Ureter (tissue), 1 donor: ENCODE results near the gene DEUP1. TPM values are rescaled to one million over a fixed set of nuclear protein-coding genes. Genes with fewer than 3 reads are reported as not detected.
"Not testable (repeated sequence)": the region's sequence is repeated elsewhere in the genome, so short reads cannot be mapped to it uniquely, and the experiment has no call there.

Experiments
- DNase-seq: peaks from one replicate; pipeline ENCODE4 v3.0.0-alpha.2; 2020; ENCODE audit warnings: low spot score
- total RNA-seq: library from RNA; stranded (reverse); gene quantifications from one replicate; pipeline ENCODE4 v1.2.4, GENCODE V29; 2023
- donor health status: DM: yes; HTN: yes; CAD: no.

Gene DEUP1
- total RNA-seq = not detected

DNA sequence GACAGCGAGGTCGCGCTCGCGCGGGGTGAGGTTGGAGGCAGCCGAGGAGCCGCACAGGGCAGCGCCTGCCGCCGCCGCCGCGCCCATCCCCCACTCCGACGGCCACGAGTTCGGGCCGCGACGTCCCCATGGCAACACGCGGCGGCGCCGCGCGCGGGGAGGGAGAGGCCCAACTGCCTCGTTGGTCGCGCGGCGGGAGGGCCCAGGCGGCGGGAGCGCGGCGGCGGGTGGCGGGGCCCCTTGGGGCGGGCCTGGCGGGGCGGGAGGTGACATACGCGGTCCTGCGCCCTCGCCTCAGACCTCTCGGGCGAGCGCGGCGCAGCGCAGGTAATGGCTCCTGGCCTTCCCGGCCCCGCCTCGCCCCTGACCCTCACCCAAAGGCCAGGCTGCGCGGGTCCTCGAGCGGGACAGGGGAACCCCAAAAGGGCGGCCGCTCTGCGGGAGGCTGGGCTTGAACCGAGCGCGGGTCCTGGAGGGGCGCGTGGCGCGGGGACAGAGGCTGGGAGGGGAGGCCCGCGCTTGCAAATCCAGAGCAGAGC lies at the start of gene DEUP1:
Gene DEUP1 (plus strand): TSS at position 297 of the 539 bp plus-strand sequence. CDS start 1,518 bp downstream, outside the sequence.
- no peak for DNase-seq

- no peak for DNase-seq
Observed at GRCh38 chr11:93285430-93285829, 45.1 kb upstream of the DEUP1 start.

- no peak for DNase-seq
Observed at GRCh38 chr11:93287434-93287833, 43.1 kb upstream of the DEUP1 start.

DNA sequence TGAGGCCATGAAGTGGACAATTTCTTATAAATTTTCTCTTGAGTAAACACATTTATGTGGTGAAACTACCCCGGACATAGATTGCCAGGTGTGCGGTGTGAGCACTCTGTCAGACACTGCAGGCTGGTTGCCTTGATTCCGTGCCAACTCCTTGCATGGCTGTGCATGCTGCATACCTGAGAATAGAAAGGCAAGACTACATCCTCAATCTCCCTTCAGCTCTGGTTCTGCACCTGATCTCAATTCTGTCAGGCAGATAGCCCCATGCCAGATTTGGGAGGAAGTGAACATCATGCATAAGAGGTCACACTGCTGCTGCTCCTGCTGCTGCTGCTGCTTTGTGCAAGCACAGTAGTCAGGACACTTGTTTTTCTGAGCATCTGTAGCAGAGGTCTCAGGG lies 42.5 kb upstream of the DEUP1 start:
- DNase-seq = no peak

- DNase-seq = no peak
Observed at GRCh38 chr11:93288767-93289166, 41.8 kb upstream of the DEUP1 start.

- no peak for DNase-seq
Observed at GRCh38 chr11:93289782-93290463, 40.6 kb upstream of the DEUP1 start.

GRCh38 chr11:93291110-93291509 lies 39.4 kb upstream of the DEUP1 start:
- DNase-seq = no peak

- DNase-seq = no peak
Observed at GRCh38 chr11:93291898-93292297, 38.6 kb upstream of the DEUP1 start.

DNA sequence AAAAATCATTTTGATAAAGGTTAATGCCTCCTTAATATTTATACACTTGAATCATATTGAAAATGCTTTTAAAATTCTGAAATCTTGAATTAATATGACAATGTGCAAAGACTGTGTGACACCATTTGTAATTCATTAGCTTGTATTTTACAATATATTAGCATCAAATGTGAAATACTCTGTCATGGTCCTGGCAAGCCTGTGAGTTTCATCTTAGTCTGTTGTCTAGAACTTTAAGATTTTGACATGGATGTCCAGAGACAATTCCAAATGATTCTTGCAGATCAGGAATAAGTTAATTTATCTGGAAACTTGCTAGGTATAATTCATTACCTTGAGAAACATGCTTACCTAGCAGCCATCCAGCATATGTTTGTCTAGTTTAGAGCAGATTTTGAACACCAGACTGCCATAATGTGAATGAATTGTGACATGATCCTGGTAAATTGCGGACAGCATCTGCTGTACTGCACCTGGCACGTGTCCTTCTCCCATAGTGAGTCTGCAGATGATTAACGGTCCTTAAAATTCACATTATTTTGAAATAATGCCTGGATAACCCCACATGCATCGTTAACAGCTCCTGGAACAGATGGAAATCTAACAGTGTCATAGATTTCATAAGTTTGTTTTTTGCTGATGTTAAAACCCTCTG lies 34.5 kb upstream of the DEUP1 start:
- DNase-seq = no peak

DNA sequence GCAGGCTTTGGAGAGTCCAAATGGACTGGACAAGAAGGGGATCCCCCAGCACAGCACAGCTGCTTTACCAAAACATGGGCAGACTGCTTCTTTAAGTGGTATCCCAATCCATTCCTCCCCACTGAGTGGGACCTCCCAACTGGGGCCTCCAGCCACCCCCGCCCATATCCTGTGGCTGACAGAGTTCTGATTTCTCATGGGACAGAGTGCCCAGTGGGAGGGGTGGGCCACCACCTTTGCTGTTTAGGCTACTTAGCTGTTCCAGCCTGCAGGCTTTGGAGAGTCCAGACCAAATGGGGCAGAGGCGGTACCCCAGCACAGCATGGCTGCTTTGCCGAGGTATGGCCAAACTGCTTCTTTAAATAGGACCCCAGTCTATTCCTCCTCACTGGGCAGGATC lies 26.9 kb upstream of the DEUP1 start:
- DNase-seq = no peak

DNA sequence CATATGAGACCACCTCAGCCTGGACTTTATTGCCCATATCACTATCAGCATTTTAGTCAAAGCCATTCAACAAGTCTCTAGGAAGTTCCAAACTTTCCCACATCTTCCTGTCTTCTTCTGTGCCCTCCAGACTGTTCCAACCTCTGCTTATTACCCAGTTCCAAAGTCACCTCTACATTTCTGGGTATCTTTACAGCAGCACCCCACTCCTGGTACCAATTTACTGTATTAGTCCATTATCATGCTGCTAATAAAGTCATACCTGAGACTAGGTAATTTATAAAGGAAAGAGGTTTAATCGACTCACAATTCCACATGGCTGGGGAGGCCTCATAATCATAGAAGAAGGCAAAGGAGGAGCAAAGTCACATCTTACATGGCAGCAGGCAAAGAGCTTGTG lies 16.1 kb upstream of the DEUP1 start:
- not testable (repeated sequence) for DNase-seq

DNA sequence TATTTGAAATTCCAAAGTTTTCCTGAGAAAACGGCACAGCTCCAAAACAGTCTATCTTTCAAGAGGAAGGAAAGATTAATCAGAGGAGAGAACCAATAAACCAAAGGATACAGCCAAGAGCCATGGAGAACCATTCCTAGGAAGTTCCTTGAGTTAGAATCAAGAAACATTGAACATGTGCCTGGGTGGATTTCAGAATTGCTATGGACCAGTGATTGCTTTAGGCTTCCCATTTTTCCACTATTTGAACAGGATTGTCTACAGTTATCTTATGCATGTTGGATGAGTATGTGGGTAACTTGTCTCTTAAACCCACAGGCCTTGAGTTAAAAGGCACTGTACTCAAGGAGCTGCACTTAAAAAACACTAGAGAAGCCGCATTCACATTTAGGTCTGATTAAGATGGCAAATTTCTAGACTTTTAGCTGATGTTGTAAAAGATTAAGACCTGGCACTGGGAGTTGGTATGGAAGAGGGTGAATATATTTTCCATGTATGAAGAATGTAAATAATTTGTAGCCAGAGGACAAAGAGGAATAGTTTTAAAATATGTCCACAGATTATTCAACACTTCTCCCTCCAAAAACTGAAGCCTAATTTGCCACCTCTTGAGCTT lies 11.2 kb upstream of the DEUP1 start:
- no peak for DNase-seq

DNA sequence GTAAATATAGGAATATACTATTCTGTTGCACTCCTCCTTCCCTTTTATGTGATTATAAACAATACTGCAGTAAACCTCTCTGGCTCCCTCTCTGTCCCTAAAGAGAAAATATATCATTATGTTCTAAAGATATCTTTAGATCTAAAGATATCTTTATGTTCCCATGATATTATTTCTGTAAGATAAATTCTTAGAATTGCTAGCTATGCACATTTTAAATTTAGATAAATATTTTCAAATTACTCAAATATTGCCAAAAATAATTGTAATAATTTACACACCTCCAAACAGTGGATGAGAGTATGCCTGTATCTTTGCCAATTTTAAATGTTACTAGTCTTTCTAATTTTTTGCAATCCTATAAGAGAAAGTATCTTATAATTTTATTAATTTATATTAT lies 10.3 kb upstream of the DEUP1 start:
- DNase-seq = no peak

- no peak for DNase-seq
Observed at GRCh38 chr11:93322207-93322606, 8.3 kb upstream of the DEUP1 start.

- no peak for DNase-seq
Observed at GRCh38 chr11:93323747-93324146, 6.8 kb upstream of the DEUP1 start.

GRCh38 chr11:93324500-93324899 lies 6.0 kb upstream of the DEUP1 start:
- no peak for DNase-seq

DNA sequence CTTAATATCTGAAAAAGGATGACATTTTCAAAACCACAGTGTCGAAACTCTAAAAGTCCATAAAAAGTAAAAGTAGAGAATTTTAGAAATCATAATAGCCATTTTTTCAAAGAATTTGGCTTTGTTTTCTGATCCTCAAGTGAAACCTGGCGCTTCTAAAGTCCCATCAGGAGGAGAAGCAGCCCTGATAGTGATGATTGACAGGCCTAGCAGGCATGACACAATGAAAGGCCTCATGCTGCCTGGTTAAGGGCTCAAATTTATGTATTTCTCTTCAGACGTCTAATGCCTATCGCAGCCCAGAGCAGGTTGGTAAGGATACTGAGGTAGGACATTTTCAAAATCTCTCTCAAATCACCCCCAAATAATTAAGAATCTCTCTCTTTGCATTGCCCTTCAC lies 3.9 kb upstream of the DEUP1 start:
- no peak for DNase-seq

GRCh38 chr11:93329936-93330445 lies 551 bp upstream of the DEUP1 start:
- DNase-seq = no peak

DNA sequence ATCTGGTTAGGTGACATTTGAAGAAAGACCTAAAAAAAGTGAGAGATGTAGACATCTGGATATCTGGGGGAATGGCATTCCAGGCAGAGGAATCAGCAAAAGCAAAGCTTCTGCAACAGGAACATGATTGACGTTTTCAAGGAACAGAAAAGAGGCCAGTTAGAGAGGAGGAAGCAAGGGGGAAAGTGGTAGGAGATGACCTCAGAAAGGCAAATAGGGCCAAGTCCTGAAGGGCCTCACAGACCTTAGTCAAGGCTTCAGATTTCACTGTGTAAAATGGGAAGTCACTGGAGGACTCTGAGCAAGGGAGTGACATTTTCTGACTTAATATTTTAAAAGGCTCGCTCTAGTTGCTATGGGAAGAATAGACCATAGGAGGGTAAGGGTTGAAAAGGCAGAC lies 9.7 kb downstream of the DEUP1 start:
- no peak for DNase-seq

DNA sequence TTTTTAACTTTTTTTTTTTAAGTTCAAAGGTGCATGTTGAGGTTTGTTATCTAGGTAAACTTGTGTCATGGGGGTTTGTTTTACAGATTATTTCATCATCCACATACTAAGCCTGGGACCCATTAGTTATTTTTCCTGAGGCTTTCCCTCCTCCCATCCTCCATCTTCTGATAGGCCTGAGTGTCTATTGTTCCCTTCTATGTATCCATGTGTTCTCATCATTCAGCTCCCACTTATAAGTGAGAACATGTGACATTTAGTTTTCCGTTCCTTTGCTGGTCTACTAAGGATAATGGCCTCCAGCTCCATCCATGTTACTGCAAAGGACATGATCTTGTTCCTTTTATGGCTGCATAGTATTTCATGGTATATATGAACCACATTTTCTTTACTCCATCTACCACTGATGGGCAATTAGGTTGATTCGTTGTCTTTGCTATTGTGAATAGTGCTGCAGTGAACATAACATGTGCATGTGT lies 14.4 kb downstream of the DEUP1 start:
- DNase-seq = no peak

- no peak for DNase-seq
Observed at GRCh38 chr11:93348930-93349329, 18.4 kb downstream of the DEUP1 start.

- no peak for DNase-seq
Observed at GRCh38 chr11:93350835-93351234, 20.3 kb downstream of the DEUP1 start.

- DNase-seq = no peak
Observed at GRCh38 chr11:93359396-93359795, 28.9 kb downstream of the DEUP1 start.
